DMS79 treated with DMSO at 0.1 percent for 48 hours (cell line): ENCODE results near the gene ST7L.

Experiments
- DNase-seq: peaks from one replicate; lab custom pipeline; 2025; lab: John Stamatoyannopoulos, UW

The ST7L gene

GRCh38 chr1:112618114-112618720 lies 724 bp downstream of the ST7L start:
- DNase-seq: peak; percentile 28

DNA sequence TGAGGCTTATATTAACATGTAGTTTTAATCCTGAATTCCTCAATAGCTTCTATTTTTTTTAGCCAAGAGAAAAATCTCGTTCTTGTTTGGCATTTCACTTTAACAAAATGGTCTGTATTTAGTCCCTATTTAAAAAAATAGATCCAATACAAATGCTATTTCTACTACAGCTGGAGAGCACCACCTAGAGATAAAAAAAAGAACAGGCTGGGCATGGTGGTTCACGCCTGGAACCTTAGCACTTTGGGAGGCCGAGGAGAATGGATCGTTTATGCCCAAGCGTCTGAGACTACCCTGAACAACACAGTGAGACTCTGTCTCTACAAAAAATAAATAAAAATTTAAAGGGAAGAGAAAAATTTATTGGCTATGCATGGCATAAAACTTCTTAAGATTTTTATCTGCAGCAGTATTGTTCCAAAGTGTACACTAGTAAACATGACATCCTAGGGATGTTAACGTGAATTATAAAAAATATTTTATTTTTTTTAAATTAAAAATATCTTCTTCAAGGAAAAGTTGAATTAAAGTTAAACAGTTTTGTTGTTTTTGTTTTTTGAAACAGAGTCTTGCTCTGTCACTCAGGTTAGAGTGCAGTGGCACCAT lies 4.4 kb downstream of the ST7L start:
- peak; percentile 6 for DNase-seq

- DNase-seq: no peak
Measured at GRCh38 chr1:112605633-112606327, 13.2 kb downstream of the ST7L start.

GRCh38 chr1:112603541-112603940 lies 15.4 kb downstream of the ST7L start:
- no peak for DNase-seq

DNA sequence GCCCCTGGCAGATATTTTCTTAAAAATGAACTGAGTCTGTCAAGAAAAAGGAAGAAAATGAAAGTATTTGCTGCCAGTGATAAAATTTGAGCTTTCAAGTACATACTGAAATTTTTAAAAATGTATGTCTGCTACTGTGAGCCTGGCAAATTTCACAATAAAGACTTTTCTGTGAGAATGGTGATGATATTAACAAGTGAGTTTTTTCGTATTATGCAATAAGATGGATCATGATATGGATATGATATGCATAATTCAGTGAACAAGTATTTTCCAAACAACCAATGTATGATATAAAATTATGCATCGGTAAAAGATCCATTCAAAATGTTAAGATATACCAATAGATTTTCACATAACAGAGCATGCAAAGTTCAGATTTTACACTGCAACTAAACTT lies 15.9 kb downstream of the ST7L start:
- DNase-seq: no peak

DNA sequence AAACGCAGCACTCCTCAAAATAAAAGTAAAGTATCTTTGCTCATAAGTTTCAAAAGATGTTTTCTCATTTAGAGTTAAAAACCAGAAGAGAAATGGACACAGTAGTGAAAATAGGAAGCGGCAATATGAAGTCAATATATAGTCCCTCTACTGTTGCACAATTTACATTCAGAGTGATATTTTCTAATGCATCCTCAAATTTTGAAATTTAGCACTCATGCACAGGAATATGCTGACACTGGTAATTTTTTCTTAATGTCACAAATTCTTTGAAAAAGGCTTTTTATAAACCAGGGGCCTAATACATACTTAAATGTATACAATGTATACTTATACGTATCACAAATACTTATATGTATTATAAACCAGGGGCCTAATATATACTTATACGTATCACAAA lies 19.5 kb downstream of the ST7L start:
- DNase-seq: no peak

DNA sequence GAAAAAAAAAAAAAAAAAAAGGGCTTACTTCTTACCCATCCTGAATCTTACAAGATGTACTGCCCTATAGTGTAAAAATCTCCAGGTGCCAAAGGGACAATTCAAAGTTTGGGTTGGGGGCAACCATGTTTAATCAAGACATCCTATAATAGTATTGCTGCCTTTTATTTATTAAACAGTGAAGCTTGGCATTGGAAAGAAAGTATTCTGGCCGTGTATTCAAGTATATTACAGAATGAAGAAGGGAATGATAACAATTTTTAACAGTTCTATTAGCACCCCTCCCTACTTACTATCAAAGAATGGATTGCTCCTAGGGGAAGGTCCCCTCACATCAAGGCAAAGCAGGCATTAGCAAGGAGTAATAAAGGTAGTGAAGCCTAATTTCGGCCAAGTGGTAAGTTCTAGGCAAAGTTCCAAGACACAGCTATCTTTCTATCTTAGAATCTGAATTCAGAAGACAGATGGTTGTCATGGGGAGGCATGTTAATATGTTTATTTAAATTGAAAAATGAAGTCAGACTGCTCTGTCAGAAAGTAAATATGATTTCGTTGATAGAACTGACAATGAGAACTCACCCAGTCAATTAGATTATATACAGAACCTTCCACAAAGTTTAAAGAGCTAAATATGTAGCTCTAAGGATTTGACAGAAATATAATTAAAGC lies 24.6 kb downstream of the ST7L start:
- no peak for DNase-seq

DNA sequence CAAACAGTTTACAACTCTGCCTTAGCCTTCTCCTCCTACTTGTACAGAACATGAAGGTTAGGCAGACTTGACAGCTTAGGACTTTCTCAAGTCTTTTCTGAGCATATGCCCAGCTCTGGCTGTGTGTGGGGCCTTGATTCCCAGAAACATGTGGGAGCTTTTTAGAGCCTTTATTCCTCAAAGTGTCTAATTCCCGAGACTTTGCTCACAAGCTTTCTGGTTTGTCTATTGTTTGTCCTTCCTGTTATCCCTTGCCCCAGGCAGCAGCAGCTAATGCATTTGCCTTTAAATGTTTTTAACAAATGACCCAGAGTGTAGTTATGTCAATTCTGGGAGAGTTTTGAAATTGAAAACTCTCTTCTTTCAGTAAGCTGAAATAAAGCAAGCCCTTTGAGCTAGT lies 29.2 kb downstream of the ST7L start:
- no peak for DNase-seq

DNA sequence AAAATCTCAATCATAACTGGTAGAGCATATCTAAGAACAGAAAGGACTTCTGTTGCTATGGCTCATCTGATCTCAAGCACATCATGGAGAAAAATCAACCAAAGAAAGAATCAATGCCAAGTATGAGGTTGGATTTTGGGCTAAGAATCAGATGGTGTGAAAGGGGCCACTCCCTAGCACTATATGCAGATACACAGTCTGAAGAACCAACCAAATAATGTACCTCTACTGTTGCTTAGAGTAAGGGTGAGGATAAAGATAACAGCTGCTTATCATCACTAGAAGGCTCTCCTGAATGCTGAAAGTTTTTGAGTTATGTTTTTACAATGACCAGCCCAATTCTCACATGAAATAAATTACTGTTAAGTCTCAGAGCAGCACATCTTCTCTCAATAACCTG lies 35.6 kb downstream of the ST7L start:
- peak; percentile 84 for DNase-seq

DNA sequence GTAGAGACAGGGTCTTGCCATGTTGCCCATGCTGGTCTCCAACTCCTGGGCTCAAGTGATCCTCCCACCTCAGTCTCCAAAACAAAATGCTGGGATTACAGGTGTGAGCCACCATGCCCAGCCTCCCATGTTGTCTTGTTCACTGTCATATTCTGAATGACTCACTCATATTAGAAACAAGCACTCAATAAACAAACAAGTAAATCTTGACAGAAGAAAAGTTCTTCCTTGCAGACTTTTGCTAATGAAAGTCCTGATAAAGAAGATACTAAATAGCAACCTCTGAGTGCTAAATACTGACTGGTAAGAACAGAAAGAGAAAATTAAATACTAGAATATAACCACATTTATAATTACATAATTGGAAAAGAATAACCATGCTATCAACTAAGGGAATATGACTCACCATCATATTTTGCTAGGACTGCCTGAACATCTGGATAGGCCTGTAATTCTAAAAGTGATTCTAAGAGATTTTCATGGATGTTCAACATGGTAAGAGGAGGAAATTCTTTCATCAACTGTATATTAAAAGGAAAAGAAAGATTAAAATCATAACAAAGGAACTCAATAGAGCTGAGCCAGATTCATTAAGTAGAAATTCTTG lies 37.3 kb downstream of the ST7L start:
- DNase-seq: no peak

DNA sequence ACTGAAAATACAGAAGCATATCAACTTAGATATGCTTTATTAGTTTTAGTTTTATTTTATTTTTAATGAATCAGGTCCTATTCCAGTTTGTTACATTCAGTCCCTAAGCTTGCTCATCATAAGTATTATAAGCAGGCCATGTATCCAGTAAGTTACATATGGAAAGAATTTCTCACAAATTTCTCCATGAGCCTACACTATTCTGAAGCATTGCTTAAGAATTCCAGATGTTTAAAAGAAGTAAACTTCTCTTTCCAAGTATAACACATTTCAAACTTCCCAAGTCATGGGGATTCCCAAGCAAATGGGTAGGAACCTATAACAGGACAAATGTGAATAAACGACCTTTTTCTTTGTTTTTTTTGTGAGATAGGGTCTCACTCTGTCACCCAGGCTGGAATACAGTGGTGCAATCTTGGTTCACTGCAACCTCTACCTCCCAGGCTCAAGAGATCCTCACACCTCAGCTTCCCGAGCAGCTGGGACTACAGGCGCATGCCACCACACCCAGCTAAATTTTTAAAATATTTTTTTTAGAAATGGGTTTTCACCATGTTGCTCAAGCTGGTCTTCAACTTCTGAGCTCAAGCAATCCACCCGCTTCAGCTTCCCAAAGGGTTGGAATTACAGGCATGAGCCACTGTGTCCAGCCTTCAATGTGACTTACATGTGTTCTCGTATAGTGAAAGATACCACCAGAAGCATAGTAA lies 39.0 kb downstream of the ST7L start:
- DNase-seq: no peak

GRCh38 chr1:112576240-112576639 lies 42.7 kb downstream of the ST7L start:
- no peak for DNase-seq

DNA sequence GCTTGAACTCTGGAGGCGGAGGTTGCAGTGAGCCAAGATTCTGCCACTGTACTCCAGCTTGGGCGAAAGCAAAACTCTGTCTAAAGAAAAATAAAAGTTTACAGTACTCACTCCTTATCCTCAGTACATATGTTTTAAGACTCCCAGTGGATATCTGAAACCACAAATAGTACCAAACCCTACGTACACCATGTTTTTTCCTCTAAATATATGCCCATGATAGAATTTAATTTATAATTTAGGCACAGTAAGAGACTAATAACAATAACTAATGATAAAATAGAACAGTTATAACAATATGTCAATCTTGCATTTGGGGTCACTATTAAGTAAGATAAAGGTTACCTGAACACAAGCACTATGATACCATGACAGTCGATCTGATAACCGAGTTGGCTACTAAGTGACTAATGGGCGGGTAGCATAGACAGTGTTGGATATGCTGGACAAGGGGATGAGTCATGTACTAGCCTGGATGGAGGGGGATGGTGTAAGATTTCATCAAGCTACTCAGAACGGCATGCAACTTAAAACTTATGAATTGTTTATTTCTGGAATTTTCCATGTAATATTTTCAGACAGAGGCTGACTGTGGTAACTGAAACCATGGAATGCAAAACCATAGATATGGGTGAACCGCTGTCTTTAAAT lies 43.7 kb downstream of the ST7L start:
- no peak for DNase-seq

DNA sequence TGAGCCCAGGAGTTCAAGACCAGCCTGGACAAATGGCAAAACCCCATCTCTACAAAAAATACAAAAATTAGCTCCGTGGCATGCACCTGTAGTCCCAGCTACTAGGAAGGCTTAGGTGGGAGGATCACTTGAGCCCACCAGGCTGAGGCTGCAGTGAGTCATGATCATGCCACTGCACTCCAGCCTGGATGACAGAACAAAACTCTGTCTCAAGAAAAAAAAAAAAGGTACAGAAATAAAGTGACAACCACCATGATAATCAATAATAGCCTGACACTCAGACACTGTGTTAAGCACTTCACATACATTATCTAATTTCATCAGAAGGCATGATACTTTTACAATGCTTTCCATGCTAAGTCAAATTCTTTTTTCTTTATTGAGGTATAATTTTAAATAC lies 53.1 kb downstream of the ST7L start:
- DNase-seq: no peak

DNA sequence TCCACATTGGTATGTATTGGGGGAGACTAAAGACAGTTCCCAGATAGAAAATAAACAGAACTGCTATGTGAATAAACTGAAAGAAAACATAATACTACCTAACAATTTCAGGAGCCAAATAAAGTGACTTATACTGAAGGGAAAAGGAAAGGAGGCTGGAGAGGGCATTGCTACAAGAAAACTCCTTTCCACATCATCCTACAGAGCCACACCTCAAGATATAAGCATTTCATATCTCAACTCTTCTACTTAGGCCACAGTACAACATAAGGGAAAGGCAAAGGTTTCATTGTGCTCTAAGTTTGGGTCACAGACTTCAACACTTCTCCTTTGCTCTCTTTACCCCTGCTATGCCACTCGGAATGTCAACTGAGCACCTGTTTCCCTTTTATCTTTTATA lies 54.9 kb downstream of the ST7L start:
- no peak for DNase-seq

DNA sequence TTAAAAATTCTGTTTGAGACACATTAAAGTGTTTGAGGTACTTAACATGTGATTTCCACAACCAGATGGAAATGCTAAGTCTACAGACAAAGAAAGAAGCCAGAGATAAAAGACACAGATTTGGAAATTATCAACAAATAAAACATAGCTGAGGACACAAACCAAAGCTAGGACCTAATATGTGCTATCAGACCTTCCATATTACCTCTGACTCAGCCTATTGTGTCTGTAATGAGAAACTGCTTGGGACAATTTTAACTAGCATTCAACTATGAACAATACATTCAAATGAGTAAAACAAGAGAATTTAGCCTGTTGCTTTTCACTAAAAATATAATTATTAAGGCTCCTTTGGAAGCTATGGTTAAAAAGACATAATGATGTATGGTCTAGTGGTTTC lies 55.6 kb downstream of the ST7L start:
- DNase-seq: no peak

DNA sequence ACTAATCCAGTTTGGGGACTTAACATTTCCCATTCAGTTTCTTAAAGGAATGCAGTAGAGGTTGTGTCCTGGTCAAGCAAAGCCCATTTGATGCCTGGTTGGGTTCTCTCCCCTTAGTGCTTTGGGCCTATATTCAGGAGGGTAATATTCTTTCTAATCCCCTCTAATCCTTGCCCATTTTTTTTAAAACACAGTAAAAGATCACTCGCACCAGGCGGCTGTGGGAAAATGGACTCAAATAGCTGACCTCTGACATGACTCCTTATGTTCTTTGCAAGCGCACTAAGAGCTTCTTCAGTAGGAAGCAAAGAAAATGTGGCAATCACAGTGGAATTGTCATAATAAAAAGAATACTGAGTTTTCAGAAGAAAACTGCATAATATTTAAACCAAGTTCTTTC lies 60.3 kb downstream of the ST7L start:
- DNase-seq: no peak

DNA sequence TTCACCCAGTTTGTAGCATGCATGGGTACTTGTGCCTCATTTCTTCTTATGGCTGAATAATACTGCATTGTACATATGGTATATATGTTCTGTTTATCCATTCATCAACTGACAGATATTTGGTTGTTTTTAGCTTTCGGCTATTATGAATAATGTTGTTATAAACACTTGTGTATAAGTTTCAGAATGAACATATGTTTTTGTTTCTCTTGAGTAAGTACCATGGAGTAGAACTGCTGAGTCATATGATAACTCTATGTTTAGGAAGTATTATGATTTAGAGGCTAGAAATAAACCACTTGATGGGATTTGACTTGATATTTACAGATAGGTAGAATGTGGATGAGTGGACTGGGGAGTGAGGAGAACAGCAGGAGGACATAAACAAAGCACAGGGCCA lies 61.6 kb downstream of the ST7L start:
- DNase-seq: no peak

- DNase-seq: no peak
Measured at GRCh38 chr1:112554411-112554810, 64.5 kb downstream of the ST7L start.

DNA sequence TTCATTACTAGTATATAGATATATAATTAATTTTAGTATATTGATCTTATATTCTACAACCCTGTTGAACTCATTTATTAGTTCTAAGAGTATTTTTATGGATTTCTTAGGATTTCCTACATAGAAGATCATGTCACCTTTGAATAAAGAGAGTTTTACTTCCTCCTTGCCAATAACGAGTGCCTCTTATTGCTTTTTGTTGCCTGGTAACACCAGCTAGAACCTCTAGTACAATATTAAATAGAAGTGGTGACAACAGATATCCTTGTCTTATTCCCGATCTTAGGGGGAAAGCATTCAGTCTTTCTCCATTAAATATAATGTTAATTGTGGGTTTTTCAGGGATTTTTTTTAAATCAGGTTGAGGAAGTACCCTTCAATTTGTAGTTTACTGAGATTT lies 69.4 kb downstream of the ST7L start:
- peak; percentile 32 for DNase-seq

DNA sequence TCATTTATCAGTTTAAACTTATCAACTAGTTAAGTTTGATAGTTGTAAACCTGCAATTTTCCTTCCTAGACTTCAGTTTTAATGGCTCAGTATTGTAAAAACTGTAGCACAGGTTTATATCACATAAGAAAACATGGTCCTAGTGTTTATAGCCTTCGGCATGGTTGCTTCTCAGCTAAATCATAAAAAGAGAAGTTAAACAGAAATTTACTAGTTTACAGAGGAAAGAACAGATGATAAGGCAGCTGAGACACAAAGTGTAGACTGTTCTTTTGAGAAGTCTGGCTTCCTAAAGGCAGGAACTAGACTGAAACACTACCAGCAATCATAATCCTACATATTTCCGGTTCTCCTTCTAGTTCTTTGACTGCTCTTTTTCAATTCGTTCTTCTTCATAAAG lies 70.4 kb downstream of the ST7L start:
- DNase-seq: no peak

GRCh38 chr1:112546076-112546475 lies 72.9 kb downstream of the ST7L start:
- no peak for DNase-seq
